ENCODE data around the gene ZSWIM8.
A peak's percentile ranks its signal among the peaks of the same experiment; 100 is the strongest.

Gene ZSWIM8

DNA sequence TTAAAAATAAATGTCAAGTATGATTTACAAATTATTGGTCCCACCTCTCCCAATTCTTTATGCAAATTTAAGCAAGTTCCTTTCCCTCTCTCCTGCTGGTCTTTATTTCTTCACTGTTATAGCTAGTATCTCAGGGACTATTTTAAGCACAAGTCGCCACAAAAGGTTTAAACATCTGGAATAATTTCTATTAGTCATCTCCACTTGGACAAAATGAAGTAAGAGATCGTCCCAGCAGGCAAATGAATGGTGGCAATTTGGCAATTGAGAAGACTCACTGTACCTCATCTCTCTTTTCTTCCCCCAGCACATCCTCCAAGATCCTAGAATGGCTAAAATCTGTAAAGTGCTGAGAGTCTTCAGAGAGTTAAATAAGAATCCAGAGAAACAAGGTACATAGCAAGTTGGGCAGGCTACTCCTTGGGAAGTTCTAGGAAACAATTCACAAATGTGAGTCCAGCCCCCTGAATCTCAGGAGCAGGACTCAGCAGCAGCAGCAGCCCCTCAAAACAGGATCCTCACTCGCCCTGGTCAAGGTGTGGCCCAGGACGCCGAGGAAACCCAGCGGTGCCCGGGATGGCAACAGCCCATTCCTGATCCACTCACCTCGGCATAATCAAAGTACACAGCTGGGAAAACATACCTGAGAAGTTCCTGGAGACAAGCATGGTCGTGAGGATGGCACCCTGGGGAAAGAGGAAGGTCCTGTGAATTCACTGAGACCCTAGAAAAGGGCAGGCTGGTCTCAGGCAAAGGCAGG lies 56.3 kb downstream of the ZSWIM8 start:
- DNase-seq = no peak

DNA sequence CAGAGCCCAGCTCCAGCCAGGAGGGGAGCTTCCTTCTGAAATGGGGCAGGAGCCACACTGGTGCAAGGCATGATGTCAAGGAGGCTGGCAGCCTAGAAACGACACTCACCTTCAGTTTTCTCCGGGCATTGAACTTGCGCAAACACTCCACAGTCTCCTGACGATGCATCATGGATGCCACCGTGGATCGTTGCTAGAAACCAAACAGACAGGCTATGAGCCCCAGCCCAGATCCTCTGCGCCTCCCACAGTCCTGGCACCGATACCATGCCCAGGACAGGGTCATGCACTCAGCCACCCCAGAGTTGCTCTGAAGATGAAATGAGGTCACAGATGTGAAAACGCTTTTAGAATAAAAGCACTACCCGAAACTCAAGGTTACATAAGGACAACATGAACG lies 56.9 kb downstream of the ZSWIM8 start:
- DNase-seq = no peak

DNA sequence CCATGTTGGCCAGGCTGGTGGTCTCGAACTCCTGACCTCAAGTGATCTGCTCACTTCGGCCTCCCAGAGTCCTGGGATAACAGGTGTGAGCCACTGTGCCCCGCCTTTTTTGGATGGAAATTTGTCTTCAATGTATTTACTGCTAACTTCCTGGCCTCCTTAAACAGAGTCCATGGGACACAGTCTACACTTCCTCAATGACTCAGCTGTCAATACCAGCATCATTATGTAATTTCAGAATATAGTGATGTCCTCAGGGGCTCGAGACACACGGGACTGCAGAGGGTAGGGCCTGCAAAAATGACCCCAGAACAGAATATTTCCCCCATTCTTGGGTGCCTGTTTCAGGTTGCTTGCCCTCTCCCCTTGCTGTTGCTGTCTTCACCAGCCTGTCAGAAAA lies 57.9 kb downstream of the ZSWIM8 start:
- peak; percentile 25 for DNase-seq

GRCh38 chr10:73847031-73847430 lies 61.6 kb downstream of the ZSWIM8 start:
- no peak for DNase-seq

- peak; percentile 86 for DNase-seq
Measured at GRCh38 chr10:73848821-73849489, 63.5 kb downstream of the ZSWIM8 start.

DNA sequence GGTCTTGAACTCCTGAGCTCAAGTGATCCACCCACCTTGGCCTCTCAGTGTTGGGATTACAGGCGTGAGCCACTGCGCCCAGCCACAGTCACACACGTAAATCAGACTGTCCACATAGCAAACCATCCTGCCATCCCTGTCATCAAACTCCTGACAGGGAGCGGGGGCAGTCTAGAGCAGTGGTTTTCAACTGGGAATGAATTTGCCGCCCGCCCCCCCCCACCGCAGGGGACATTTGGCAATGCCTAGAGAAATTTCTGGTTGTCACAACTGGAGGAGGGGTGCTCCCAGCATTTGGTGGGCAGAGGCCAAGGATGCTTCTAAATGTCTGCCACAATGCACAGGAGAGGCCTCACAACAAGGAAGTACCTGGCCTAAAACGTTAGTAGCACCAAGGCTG lies 64.8 kb downstream of the ZSWIM8 start:
- DNase-seq = peak; percentile 60

GRCh38 chr10:73850863-73851461 lies 65.6 kb downstream of the ZSWIM8 start:
- peak; percentile 99 for DNase-seq

All from fibroblast of skin of back (primary cell).